ENCODE results near the gene MYH14.

Gene MYH14

DNA sequence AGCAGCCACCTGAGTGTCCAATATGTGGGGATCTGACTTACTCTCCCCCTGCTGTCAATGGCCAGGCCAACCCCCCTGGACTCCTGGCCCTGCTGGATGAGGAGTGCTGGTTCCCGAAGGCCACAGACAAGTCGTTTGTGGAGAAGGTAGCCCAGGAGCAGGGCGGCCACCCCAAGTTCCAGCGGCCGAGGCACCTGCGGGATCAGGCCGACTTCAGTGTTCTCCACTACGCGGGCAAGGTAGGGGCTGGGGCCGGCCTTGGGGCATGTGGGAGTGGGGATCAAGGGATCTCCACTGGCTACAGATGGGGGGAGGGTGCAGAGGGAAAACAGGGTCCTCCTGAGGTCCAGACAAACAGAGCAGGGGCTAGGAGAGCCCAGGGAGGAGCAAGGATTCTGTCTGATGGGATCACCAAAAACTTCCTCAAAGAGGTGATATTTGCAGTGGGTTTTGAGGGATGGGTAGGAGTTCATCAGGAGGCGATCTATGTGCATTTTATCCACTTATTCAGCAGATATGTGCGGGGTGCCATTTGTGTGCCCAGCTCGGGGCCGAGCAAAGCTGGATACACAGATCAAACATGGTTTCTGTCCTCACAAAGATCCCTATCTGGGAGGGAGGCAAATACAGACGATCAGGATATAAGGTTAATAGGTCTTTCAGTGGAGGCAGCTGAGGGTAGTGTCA lies 47.2 kb downstream of the MYH14 start:
- no peak for TF ChIP-seq ZFX (IDR thresholded peaks at IDR 0.05)
- TF ChIP-seq, protein P1, sequence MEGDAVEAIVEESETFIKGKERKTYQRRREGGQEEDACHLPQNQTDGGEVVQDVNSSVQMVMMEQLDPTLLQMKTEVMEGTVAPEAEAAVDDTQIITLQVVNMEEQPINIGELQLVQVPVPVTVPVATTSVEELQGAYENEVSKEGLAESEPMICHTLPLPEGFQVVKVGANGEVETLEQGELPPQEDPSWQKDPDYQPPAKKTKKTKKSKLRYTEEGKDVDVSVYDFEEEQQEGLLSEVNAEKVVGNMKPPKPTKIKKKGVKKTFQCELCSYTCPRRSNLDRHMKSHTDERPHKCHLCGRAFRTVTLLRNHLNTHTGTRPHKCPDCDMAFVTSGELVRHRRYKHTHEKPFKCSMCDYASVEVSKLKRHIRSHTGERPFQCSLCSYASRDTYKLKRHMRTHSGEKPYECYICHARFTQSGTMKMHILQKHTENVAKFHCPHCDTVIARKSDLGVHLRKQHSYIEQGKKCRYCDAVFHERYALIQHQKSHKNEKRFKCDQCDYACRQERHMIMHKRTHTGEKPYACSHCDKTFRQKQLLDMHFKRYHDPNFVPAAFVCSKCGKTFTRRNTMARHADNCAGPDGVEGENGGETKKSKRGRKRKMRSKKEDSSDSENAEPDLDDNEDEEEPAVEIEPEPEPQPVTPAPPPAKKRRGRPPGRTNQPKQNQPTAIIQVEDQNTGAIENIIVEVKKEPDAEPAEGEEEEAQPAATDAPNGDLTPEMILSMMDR (conservative IDR thresholded peaks at IDR 0.05) = no peak
- no peak overlapping the region for H3K27ac ChIP-seq

DNA sequence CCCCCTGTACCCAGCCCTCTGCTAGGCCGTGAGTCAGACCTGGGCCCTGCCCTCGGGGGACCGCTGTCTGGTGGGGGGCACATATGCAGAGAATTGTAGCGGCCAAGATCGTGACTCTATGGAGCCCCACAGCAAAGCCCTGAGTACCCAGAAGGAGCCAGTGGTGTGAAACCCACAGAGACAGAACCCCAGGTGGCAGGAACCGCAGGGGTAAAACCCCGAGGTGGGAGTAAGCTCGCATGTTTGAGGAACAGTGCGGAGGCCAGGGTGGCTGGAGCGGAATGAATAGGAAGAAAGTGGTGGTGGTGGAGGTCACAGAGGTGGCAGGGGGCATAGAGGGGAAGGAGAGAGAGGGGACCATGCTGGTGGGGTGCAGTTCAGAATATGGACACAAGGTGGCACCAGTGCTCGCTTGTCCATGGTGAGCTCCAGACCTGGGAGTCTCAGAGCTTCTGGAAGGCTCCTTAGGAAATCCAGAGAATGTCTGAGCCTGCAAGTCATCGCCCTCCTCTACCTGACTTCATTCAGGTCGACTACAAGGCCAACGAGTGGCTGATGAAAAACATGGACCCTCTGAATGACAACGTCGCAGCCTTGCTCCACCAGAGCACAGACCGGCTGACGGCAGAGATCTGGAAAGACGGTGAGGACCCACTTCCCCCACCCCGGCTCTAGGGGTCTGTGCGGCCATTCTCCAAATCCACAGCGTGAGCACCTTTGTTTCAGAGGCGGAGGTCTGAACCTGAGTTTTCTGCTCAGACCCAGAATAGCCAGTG lies 48.9 kb downstream of the MYH14 start:
- H3K27ac ChIP-seq = no peak overlapping the region
- TF ChIP-seq, protein P1 (conservative IDR thresholded peaks at IDR 0.05) = peak; percentile 79
- no peak for TF ChIP-seq ZFX (IDR thresholded peaks at IDR 0.05)

DNA sequence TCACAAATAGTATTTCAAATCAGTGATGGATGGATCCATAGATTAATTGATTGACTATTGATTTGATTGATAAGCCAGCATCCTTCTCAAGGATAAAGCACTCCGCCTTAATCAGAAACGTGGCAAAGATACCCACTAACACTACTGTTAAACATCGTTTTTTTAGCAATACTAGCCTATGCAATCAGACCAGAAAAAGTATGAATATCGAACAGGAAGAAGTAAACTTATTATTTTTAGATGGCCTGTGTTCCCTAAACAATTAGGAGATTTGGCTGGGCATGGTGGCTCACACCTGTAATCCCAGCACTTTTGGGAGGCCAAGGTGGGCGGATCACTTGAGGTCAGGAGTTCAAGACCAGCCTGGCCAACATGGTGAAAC lies 49.5 kb downstream of the MYH14 start:
- no peak for TF ChIP-seq ZFX (IDR thresholded peaks at IDR 0.05)
- TF ChIP-seq, protein P1 (conservative IDR thresholded peaks at IDR 0.05) = no peak
- H3K27ac ChIP-seq = no peak overlapping the region

DNA sequence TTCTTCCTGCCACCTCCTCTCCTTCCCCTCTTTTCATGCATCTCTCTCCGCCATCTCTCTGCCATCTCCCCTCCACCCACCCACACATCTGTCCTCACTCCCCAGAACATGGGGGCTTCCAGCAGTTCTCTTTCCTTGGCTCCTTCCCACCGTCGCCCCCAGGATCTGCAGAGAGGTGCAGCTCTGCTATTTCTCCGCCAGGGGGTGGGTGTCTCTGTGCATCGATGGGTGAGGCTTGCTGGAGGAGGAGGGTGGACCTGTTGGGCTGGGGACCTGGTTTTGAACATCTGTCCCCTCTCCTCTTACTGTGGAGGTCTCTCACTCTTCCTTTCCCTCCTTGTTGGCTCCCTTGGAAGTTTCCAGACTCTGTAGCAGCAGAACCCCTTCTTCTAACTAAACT lies 51.7 kb downstream of the MYH14 start:
- H3K27ac ChIP-seq = no peak overlapping the region
- TF ChIP-seq ZFX (IDR thresholded peaks at IDR 0.05) = no peak

DNA sequence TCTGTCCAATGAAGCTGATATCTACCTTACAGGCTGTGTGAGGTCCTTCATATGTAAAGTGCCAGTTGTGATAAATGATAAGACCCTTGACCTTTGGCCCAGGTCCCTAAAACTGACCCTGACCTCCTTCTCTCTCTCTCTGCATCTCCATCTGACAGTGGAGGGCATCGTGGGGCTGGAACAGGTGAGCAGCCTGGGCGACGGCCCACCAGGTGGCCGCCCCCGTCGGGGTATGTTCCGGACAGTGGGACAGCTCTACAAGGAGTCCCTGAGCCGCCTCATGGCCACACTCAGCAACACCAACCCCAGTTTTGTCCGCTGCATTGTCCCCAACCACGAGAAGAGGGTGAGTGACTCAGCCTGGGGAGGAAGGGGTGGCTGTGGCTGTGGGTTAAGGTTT lies 53.7 kb downstream of the MYH14 start:
- TF ChIP-seq, protein P1 (conservative IDR thresholded peaks at IDR 0.05) = no peak
- no peak for TF ChIP-seq ZFX (IDR thresholded peaks at IDR 0.05)
- no peak overlapping the region for H3K27ac ChIP-seq

DNA sequence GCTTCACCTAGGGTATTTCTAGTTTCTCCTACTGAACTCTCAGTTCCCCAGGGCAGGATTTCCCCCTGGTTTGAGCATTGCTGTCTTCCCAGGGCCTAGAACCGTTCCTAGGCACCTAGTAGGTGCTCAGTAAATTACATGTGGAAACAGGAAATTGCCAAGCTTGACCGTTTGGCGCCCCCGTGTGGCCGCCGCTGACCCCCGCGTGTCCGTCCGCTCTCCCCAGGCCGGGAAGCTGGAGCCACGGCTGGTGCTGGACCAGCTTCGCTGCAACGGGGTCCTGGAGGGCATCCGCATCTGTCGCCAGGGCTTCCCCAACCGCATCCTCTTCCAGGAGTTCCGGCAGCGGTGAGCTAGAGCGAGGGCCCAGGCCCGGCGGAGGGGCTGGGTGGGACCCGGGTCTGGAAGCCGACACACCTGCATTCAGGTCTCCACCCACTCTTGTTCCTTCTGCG lies 55.5 kb downstream of the MYH14 start:
- no peak overlapping the region for H3K27ac ChIP-seq
- no peak for TF ChIP-seq ZFX (IDR thresholded peaks at IDR 0.05)
- TF ChIP-seq, protein P1 (conservative IDR thresholded peaks at IDR 0.05) = peak; percentile 81

DNA sequence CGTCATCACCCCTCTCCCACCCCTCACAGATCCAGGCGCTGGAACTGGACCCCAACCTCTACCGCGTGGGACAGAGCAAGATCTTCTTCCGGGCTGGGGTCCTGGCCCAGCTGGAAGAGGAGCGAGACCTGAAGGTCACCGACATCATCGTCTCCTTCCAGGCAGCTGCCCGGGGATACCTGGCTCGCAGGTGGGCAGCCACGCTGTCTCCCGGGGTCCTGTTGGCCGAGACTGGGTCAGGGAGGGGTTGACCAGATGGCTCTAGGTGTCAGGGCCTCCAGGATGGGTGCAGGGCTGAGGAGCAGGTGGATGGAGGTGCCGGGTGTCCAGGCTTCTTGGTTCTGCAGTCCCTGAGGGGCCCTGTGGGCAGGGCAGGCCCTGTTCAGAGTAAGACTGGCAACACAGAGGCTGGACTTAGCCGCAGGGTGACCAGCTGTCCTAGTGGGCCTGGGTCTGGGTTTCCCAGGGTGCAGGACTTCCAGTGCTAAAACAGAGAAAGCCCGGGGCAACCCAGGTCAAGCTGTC lies 58.1 kb downstream of the MYH14 start:
- no peak overlapping the region for H3K27ac ChIP-seq

More for the DNA sequence above, 58.1 kb downstream of the MYH14 start:
- TF ChIP-seq, protein P1 (conservative IDR thresholded peaks at IDR 0.05) = no peak
- no peak for TF ChIP-seq ZFX (IDR thresholded peaks at IDR 0.05)
